Smooth muscle cell (in vitro differentiated cells): Measurements from ENCODE around the gene MYO1B. TPM values are rescaled to one million over a fixed set of nuclear protein-coding genes. Genes with fewer than 3 reads are reported as not detected.
A peak's percentile ranks its signal among the peaks of the same experiment; 100 is the strongest.

Source experiments
- DNase-seq: peaks from one replicate; lab custom pipeline; 2025; ENCODE audit not compliant: unreplicated experiment; lab: John Stamatoyannopoulos, UW
- H2AFZ ChIP-seq: fragments of 200-600 bp; sonication (generic); 2 replicates; pipeline ENCODE4 v1.6.0; 2016; ENCODE audit warnings: antibody characterized with exemption, low read depth, mild to moderate bottlenecking
- H3F3A ChIP-seq: fragments of 200-600 bp; sonication (generic); 2 replicates; pipeline ENCODE4 v1.6.0; 2017; ENCODE audit warnings: antibody characterized with exemption, low read depth
- H3K27ac ChIP-seq: fragments of 200-600 bp; sonication (generic); 2 replicates; pipeline ENCODE4 v1.5.1; 2016; ENCODE audit warnings: low read depth, mild to moderate bottlenecking
- H3K27me3 ChIP-seq: fragments of 200-600 bp; sonication (generic); 2 replicates; pipeline ENCODE4 v1.6.1; 2016; ENCODE audit warnings: low read depth, mild to moderate bottlenecking
- H3K36me3 ChIP-seq: fragments of 200-600 bp; sonication (generic); 2 replicates; pipeline ENCODE4 v1.5.1; 2016; ENCODE audit warnings: low read depth
- H3K4me1 ChIP-seq: fragments of 200-600 bp; sonication (generic); 2 replicates; pipeline ENCODE4 v1.5.1; 2016; ENCODE audit warnings: low read depth
- H3K4me2 ChIP-seq: fragments of 200-600 bp; sonication (generic); 2 replicates; pipeline ENCODE4 v1.6.0; 2016; ENCODE audit warnings: mild to moderate bottlenecking
- H3K4me3 ChIP-seq: fragments of 200-600 bp; sonication (generic); 2 replicates; pipeline ENCODE4 v1.5.1; 2016; ENCODE audit warnings: mild to moderate bottlenecking
- H3K79me2 ChIP-seq: fragments of 200-600 bp; sonication (generic); 2 replicates; pipeline ENCODE4 v1.6.0; 2016; ENCODE audit warnings: low read depth, mild to moderate bottlenecking
- H3K9ac ChIP-seq: fragments of 200-600 bp; sonication (generic); 2 replicates; pipeline ENCODE4 v1.6.0; 2016; ENCODE audit warnings: low read depth
- H3K9me3 ChIP-seq: fragments of 200-600 bp; sonication (generic); replicated peaks from 2 replicates; pipeline ENCODE4 v1.5.1; 2016; ENCODE audit warnings: low read depth
- H4K20me1 ChIP-seq: fragments of 200-600 bp; sonication (generic); 2 replicates; pipeline ENCODE4 v1.6.0; 2016; ENCODE audit warnings: low read depth
- CTCF ChIP-seq: fragments of 200-600 bp; sonication (generic); IDR thresholded peaks from 2 replicates; pipeline ENCODE4 v1.5.1; 2017; ENCODE audit warnings: borderline replicate concordance, mild to moderate bottlenecking, antibody characterized with exemption; ENCODE audit not compliant: insufficient read depth, poor library complexity, severe bottlenecking
- WGBS: methylation state at CpG from one replicate; pipeline ENCODE4 v1.1.7; 2016; ENCODE audit warnings: low lambda C conversion rate; 5-methylcytosine and 5-hydroxymethylcytosine counted together
- polyA plus RNA-seq: library from polyadenylated mRNA; unstranded; fragments of >200 nt; fragmentation: Nextera tagmentation; extraction: Ambion mirVana; gene quantifications from 2 replicates; pipeline ENCODE4 v1.2.1, GENCODE V29; 2016
- total RNA-seq: library from RNA; depleted of rRNA; stranded (reverse); fragments of >200 nt; gene quantifications from 2 replicates; pipeline ENCODE4 v1.2.3, GENCODE V29; 2014

Gene MYO1B
- total and polyA plus RNA-seq, 2 experiments from 2014 or later, result 58.8 to 133 TPM

GRCh38 chr2:191262436-191262835, 17.2 kb downstream of the MYO1B start:
- Histone ChIP-seq H3K27ac (peak overlapping the region; percentile 91), H3K9ac (peak overlapping the region; percentile 74), H3K4me1 (peaks cover 38% of the 10 kb centered on the region), H2AFZ (no peak overlapping the region), H3K9me3 (no peaks in the 10 kb centered on the region), H3K4me2 (peak overlapping the region; percentile 76), H4K20me1 (peaks cover 85% of the 10 kb centered on the region), H3K4me3 (no peak overlapping the region), H3K79me2 (peaks cover 93% of the 10 kb centered on the region), H3F3A (peaks cover 30% of the 10 kb centered on the region), H3K27me3 (no peaks in the 10 kb centered on the region), H3K36me3 (no peaks in the 10 kb centered on the region)
- DNase-seq, result no peak
- TF ChIP-seq CTCF, result no peak
- 65% methylated on average over 5 of the region's 5 CpGs for WGBS

DNA sequence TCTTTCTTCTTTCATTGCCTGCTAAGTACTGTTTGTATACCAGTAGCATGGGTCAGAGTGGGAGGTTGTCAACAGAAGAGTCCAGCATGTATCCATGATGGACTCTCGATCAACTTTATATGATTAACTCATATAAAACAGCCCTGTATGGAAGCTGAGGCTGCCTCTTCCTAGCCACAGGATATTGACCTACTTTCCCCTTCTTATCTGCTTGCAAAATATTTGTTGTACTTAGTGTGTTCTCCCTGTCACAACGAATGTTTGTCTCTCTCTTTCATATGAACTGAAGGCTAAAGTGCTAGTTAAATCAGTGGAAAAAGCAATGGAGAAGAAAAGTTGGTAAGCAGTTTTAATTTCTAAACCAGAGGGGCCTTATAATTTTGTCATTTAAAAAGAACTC, 17.8 kb downstream of the MYO1B start:
- Histone ChIP-seq H3K79me2 (peaks cover 93% of the 10 kb centered on the region), H3K27me3 (no peaks in the 10 kb centered on the region), H3K9me3 (no peaks in the 10 kb centered on the region), H3K27ac (peak overlapping the region; percentile 91), H3K9ac (peak overlapping the region; percentile 74), H3F3A (peaks cover 30% of the 10 kb centered on the region), H4K20me1 (peaks cover 85% of the 10 kb centered on the region), H2AFZ (no peak overlapping the region), H3K4me3 (peak overlapping the region; percentile 2), H3K36me3 (no peaks in the 10 kb centered on the region), H3K4me2 (peak overlapping the region; percentile 76), H3K4me1 (peaks cover 38% of the 10 kb centered on the region)
- WGBS, result 55% methylated on average over 2 of the region's 2 CpGs
- DNase-seq, result no peak
- no peak for TF ChIP-seq CTCF

GRCh38 chr2:191264647-191265081, 19.5 kb downstream of the MYO1B start:
- no peak for TF ChIP-seq CTCF
- Histone ChIP-seq H3K9ac (peak overlapping the region; percentile 74), H3K79me2 (peaks cover 93% of the 10 kb centered on the region), H3K27ac (peak overlapping the region; percentile 91), H3K36me3 (no peaks in the 10 kb centered on the region), H3K27me3 (no peaks in the 10 kb centered on the region), H3K4me2 (peak overlapping the region; percentile 76), H3K4me3 (no peak overlapping the region), H2AFZ (no peak overlapping the region), H3K4me1 (peaks cover 38% of the 10 kb centered on the region), H4K20me1 (peaks cover 86% of the 10 kb centered on the region), H3F3A (peaks cover 30% of the 10 kb centered on the region), H3K9me3 (no peaks in the 10 kb centered on the region)
- 26% methylated on average over 3 of the region's 3 CpGs for WGBS
- no peak for DNase-seq
